Measurements from ENCODE around the gene MAGEB2. TPM values are rescaled to one million over a fixed set of nuclear protein-coding genes. Genes with fewer than 3 reads are reported as not detected.

MAGEB2 gene
- total RNA-seq, 1 experiment from 2014 or later, result 0.10 TPM

GRCh38 chrX:30262763-30263162 is 47.4 kb downstream of the MAGEB2 start:
- intact Hi-C loops (cut with micrococcal nuclease; ENCODE audit: unreplicated experiment) (no loop called here), in situ Hi-C loops (cut with HindIII; ENCODE audit: low pct_unique_long_range_greater_than_20kb, low sequenced_read_pairs) (no loop called here)
- H3K27ac ChIP-seq (ENCODE audit: low read length), result no peak overlapping the region
- ChIA-PET CTCF (no interaction called here), POLR2A (no interaction called here)
- H3K9me3 ChIP-seq (ENCODE audit: control insufficient read depth, insufficient read depth, low read depth, low read length), result no peaks in the 10 kb centered on the region
- TF ChIP-seq TCF7L2 (IDR thresholded peaks at IDR 0.05; ENCODE audit: low read depth, low read length) (no peak), POLR2AphosphoS5 (IDR thresholded peaks at IDR 0.05; ENCODE audit: low read depth, low read length) (no peak), REST (IDR thresholded peaks at IDR 0.05; ENCODE audit: insufficient read depth in 1 of 2, low read depth in 2 of 2, low read length in 1 of 2) (no peak), SIN3A (IDR thresholded peaks at IDR 0.05; ENCODE audit: borderline replicate concordance, insufficient read depth, low read depth, low read length) (no peak)
- TF ChIP-seq, protein P1, sequence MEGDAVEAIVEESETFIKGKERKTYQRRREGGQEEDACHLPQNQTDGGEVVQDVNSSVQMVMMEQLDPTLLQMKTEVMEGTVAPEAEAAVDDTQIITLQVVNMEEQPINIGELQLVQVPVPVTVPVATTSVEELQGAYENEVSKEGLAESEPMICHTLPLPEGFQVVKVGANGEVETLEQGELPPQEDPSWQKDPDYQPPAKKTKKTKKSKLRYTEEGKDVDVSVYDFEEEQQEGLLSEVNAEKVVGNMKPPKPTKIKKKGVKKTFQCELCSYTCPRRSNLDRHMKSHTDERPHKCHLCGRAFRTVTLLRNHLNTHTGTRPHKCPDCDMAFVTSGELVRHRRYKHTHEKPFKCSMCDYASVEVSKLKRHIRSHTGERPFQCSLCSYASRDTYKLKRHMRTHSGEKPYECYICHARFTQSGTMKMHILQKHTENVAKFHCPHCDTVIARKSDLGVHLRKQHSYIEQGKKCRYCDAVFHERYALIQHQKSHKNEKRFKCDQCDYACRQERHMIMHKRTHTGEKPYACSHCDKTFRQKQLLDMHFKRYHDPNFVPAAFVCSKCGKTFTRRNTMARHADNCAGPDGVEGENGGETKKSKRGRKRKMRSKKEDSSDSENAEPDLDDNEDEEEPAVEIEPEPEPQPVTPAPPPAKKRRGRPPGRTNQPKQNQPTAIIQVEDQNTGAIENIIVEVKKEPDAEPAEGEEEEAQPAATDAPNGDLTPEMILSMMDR (IDR thresholded peaks at IDR 0.05), result no peak
- no peaks in the 10 kb centered on the region for H3K4me1 ChIP-seq (ENCODE audit: control insufficient read depth, insufficient read depth, low read length)
- ATAC-seq (no peak), DNase-seq (ENCODE audit: low read depth, low spot score) (no peak)
- no peaks in the 10 kb centered on the region for H3K36me3 ChIP-seq (ENCODE audit: control insufficient read depth, insufficient read depth, low read length)
- no peaks in the 10 kb centered on the region for H3K27me3 ChIP-seq (ENCODE audit: control insufficient read depth, insufficient read depth, low read length)
- no TSS peak for BruUV-seq (replicated peaks)
- H3K4me3 ChIP-seq (ENCODE audit: low read depth in 2 of 2, low read length in 2 of 2), result no peak overlapping the region

Other genes with a start within 250 kb of the MAGEB2 start
- not detected for gene MAGEB3, start 15.1 kb downstream of the MAGEB2 start, total RNA-seq (2021; ENCODE audit: unreplicated experiment)
- not detected for gene MAGEB4, start 26.4 kb downstream of the MAGEB2 start, total RNA-seq (2021; ENCODE audit: unreplicated experiment)
- gene MAGEB1, start 31.6 kb downstream of the MAGEB2 start, total RNA-seq (2021; ENCODE audit: unreplicated experiment), result not detected
- not detected for gene NR0B1, start 93.8 kb downstream of the MAGEB2 start, total RNA-seq (2021; ENCODE audit: unreplicated experiment)

All from Panc1 (cell line).